Heart right ventricle (tissue), 16 donors: ENCODE data around the gene ARMC9. TPM values are rescaled to one million over a fixed set of nuclear protein-coding genes. Genes with fewer than 3 reads are reported as not detected.

Experiments used
- ATAC-seq, 8 donors: fragments of 200-7000 bp; cut with Tn5 transposase; one replicate each; pipeline ENCODE4 v1.9.1; 2020; ENCODE audit warnings: mild to moderate bottlenecking in 8 of 8, moderate library complexity in 8 of 8, moderate number of reproducible peaks in 1 of 8
- DNase-seq, 2 donors: peaks; one replicate each; pipeline ENCODE4 v3.0.0-alpha.2; 2020
- H3K27ac ChIP-seq, 10 donors: fragments of 200-600 bp; sonication (generic) in 2 of 10; one replicate each; pipeline versions ENCODE4 v1.5.0 to v1.8.0; 2020 to 2022; ENCODE audit warnings: mild to moderate bottlenecking in 3 of 10
- H3K27me3 ChIP-seq, 7 donors: fragments of 200-600 bp; one replicate each; pipeline ENCODE4 v1.8.0; 2021 to 2022; ENCODE audit warnings: mild to moderate bottlenecking in 2 of 7
- H3K36me3 ChIP-seq, 9 donors: fragments of 200-600 bp; sonication (generic) in 1 of 9; one replicate each; pipeline versions ENCODE4 v1.5.0 to v1.8.0; 2020 to 2022; ENCODE audit warnings: mild to moderate bottlenecking in 2 of 9
- H3K4me1 ChIP-seq, 9 donors: fragments of 200-600 bp; sonication (generic) in 1 of 9; one replicate each; pipeline versions ENCODE4 v1.5.0 to v1.8.0; 2020 to 2022; ENCODE audit warnings: mild to moderate bottlenecking in 4 of 9
- H3K4me3 ChIP-seq, 10 donors: fragments of 200-600 bp; sonication (generic) in 2 of 10; one replicate each; pipeline versions ENCODE4 v1.5.0 to v1.8.0; 2020 to 2022; ENCODE audit warnings: mild to moderate bottlenecking in 7 of 10, moderate library complexity in 2 of 10
- H3K9me3 ChIP-seq, 11 donors: fragments of 200-600 bp in 10 of 11; sonication (generic) in 2 of 11; one replicate each; pipeline versions ENCODE4 v1.5.0 to v1.8.0; 2013 to 2022; ENCODE audit warnings: mild to moderate bottlenecking in 2 of 11, control low read depth in 1 of 11, moderate library complexity in 1 of 11
- CTCF ChIP-seq, 9 donors: fragments of 200-600 bp; sonication (generic) in 2 of 9; IDR thresholded peaks; one replicate each; pipeline versions ENCODE4 v1.5.0 to v1.8.0; 2021 to 2022; ENCODE audit warnings: antibody characterized with exemption in 9 of 9, mild to moderate bottlenecking in 5 of 9, moderate library complexity in 1 of 9
- WGBS, 2 donors: extraction: QIAGEN DNeasy Blood & Tissue Kit; methylation state at CpG; one replicate each; pipeline ENCODE4 v1.1.7; 2013; ENCODE audit warnings: inconsistent platforms in 1 of 2; 5-methylcytosine and 5-hydroxymethylcytosine counted together
- intact Hi-C, 10 donors: fragments of 100-400 bp; cut with DNase I; formaldehyde crosslinking; loops; one replicate each; pipeline versions ENCODE4 v1.11.1 to v1.14.2; 2022
- polyA plus RNA-seq, 2 donors: library from polyadenylated mRNA; stranded (reverse); fragments of 200-250 nt; gene quantifications; one replicate each; pipeline ENCODE4 v1.2.3, GENCODE V29; 2013
- total RNA-seq, 10 donors: library from RNA; stranded (reverse); fragmentation: NEBNext Ultra II Directional in 3 of 10; extraction: Animal tissue kit (Norgen Biotek cat#: 25700) in 3 of 10; gene quantifications; one replicate each; pipeline versions ENCODE4 v1.2.1 to v1.2.4, GENCODE V29; 2021 to 2023
- donor health status: Arrhythmogenic right ventricular cardiomyopathy.
- donor health status: ischemic (EF 13 %, LVEDD 7.1; RV severe dilation, severe dysfunction).
- donor health status: healthy with polysubstance abuse.
- donor health status: DM: no; HTN: yes; CAD: no.
- donor health status: DM: no; HTN: no; CAD: no.
- donor health status: ischemic (EF 25% LVEDD 6.9; RV normal size, moderate dysfunction).
- donor health status: ischemic (EF 25% LVEDD 5.7; RV mildly dilated, moderate dysfunction).
- donor health status: healthy.
- donor health status: DM: yes; HTN: yes; CAD: no.
- donor health status: Ischemic cardiomyopathy.
- donor health status: ischemic (EF 35%, LVEDD 5.7; RV mildly dilated, moderate dysfunction).
- donor health status: nonischemic (EF 11% LVEDD 7.7; RV severe dilation, severe dysfunction).
- donor health status: DM: yes; HTN: yes; CAD: no.
- donor health status: PGD.
- donor health status: ischemic (EF 29% LVEDD 5.4; RV normal size, mild dysfunction).
- donor health status: nonischemic (EF 23%, LVEDD 6.1; RV moderate dilation, normal function).

The ARMC9 gene
- total and polyA plus RNA-seq, 12 donors, result 1.6 to 6.8 (median 2.3) TPM

- Histone ChIP-seq H3K4me3 (no peak overlapping the region), H3K36me3 (peaks cover 0 to 17% (median 0%) of the 10 kb centered on the region in 9 donors), H3K27ac (peak overlapping the region in 1 of 10 donors; percentile 21), H3K27me3 (no peaks in the 10 kb centered on the region), H3K9me3 (no peaks in the 10 kb centered on the region), H3K4me1 (peaks cover 0 to 34% (median 10%) of the 10 kb centered on the region in 9 donors)
- ATAC-seq, result no peak
- no peak for DNase-seq
- TF ChIP-seq CTCF (IDR thresholded peaks at IDR 0.05), result no peak
- 77 to 85% methylated on average over 8 of the region's 8 CpGs for WGBS, 2 donors
- intact Hi-C loops, result loop anchor here (2.0 to 10.0 kb wide), 9 partner anchors 53 to 117 kb away; partner anchors contain the start of gene B3GNT7 (in 2 of the 10)
Observed at GRCh38 chr2:231295363-231295655, 96.9 kb downstream of the ARMC9 start.

GRCh38 chr2:231296401-231296974 is 98.1 kb downstream of the ARMC9 start:
- Histone ChIP-seq H3K9me3 (no peaks in the 10 kb centered on the region), H3K27me3 (no peaks in the 10 kb centered on the region), H3K4me1 (peaks cover 0 to 44% (median 11%) of the 10 kb centered on the region in 9 donors), H3K4me3 (no peak overlapping the region), H3K27ac (no peak overlapping the region), H3K36me3 (peaks cover 0 to 17% (median 0%) of the 10 kb centered on the region in 9 donors)
- intact Hi-C loops, result loop anchor here in 9 of 10 donors (2.0 to 10.0 kb wide), 7 partner anchors 96 to 116 kb away; partner anchors contain the start of gene B3GNT7 (in 2 of the 9)
- no peak for TF ChIP-seq CTCF (IDR thresholded peaks at IDR 0.05)
- ATAC-seq, result no peak
- 95 to 96% methylated on average over 13 of the region's 13 CpGs for WGBS, 2 donors
- DNase-seq, result no peak

GRCh38 chr2:231297108-231297908 is 98.9 kb downstream of the ARMC9 start:
- Histone ChIP-seq H3K27me3 (no peaks in the 10 kb centered on the region), H3K27ac (peak overlapping the region in 4 of 10 donors; percentile 19 to 43 (median 30)), H3K4me3 (no peak overlapping the region), H3K9me3 (no peaks in the 10 kb centered on the region), H3K4me1 (peaks cover 0 to 44% (median 11%) of the 10 kb centered on the region in 9 donors), H3K36me3 (peaks cover 0 to 14% (median 0%) of the 10 kb centered on the region in 9 donors)
- peak; percentile 45 to 80 (median 71) for TF ChIP-seq CTCF (IDR thresholded peaks at IDR 0.05)
- DNase-seq, result peak; percentile 49 to 60
- intact Hi-C loops, result loop anchor here in 9 of 10 donors (2.0 to 10.0 kb wide), 7 partner anchors 95 to 115 kb away; partner anchors contain the start of gene B3GNT7 (in 2 of the 9)
- ATAC-seq, result peak; percentile 67 to 84 (median 74)
- 44 to 49% methylated on average over 12 of the region's 12 CpGs for WGBS, 2 donors

GRCh38 chr2:231298091-231298490 is 99.7 kb downstream of the ARMC9 start:
- DNase-seq (no peak), ATAC-seq (no peak)
- intact Hi-C loops, result loop anchor here in 9 of 10 donors (5.0 to 10.0 kb wide), 6 partner anchors 94 to 114 kb away; partner anchors contain the start of gene B3GNT7 (in 2 of the 9)
- Histone ChIP-seq H3K4me3 (no peak overlapping the region), H3K9me3 (no peaks in the 10 kb centered on the region), H3K27me3 (no peaks in the 10 kb centered on the region), H3K27ac (no peak overlapping the region), H3K4me1 (peaks cover 0 to 44% (median 11%) of the 10 kb centered on the region in 9 donors), H3K36me3 (peaks cover 0 to 7% (median 0%) of the 10 kb centered on the region in 9 donors)
- WGBS, 2 donors, result 94 to 96% methylated on average over 8 of the region's 8 CpGs
- no peak for TF ChIP-seq CTCF (IDR thresholded peaks at IDR 0.05)
